HG03439 (cell line): ENCODE data around the gene APOL4.
"Not testable (repeated sequence)": the region's sequence is repeated elsewhere in the genome, so short reads cannot be mapped to it uniquely, and the experiment has no call there.

Experiments used
- ATAC-seq: cut with Tn5 transposase; IDR thresholded peaks from one replicate; pipeline ENCODE4 v1.9.1; 2021; ENCODE audit warnings: mild to moderate bottlenecking, moderate library complexity; ENCODE audit not compliant: unreplicated experiment

The APOL4 gene

GRCh38 chr22:36156515-36157419, 44.8 kb downstream of the APOL4 start:
- ATAC-seq = no peak

GRCh38 chr22:36156119-36156514, 45.5 kb downstream of the APOL4 start:
- no peak for ATAC-seq

- no peak for ATAC-seq
Observed at GRCh38 chr22:36155702-36156101, 45.9 kb downstream of the APOL4 start.

GRCh38 chr22:36154423-36154945, 47.1 kb downstream of the APOL4 start:
- ATAC-seq = no peak

GRCh38 chr22:36153501-36154422, 47.8 kb downstream of the APOL4 start:
- ATAC-seq = no peak

GRCh38 chr22:36152821-36153220, 48.8 kb downstream of the APOL4 start:
- ATAC-seq = not testable (repeated sequence)

GRCh38 chr22:36152088-36152487, 49.5 kb downstream of the APOL4 start:
- no peak for ATAC-seq

- no peak for ATAC-seq
Observed at GRCh38 chr22:36151006-36151595, 50.5 kb downstream of the APOL4 start.

- ATAC-seq = no peak
Observed at GRCh38 chr22:36149441-36149840, 52.2 kb downstream of the APOL4 start.

- ATAC-seq = no peak
Observed at GRCh38 chr22:36148411-36148810, 53.2 kb downstream of the APOL4 start.

GRCh38 chr22:36147196-36147791, 54.3 kb downstream of the APOL4 start:
- ATAC-seq = no peak

GRCh38 chr22:36145881-36146280, 55.7 kb downstream of the APOL4 start:
- ATAC-seq = no peak

GRCh38 chr22:36144886-36145541, 56.6 kb downstream of the APOL4 start:
- no peak for ATAC-seq

GRCh38 chr22:36143956-36144355, 57.7 kb downstream of the APOL4 start:
- no peak for ATAC-seq

- ATAC-seq = no peak
Observed at GRCh38 chr22:36143066-36143815, 58.4 kb downstream of the APOL4 start.

- no peak for ATAC-seq
Observed at GRCh38 chr22:36141481-36141880, 60.1 kb downstream of the APOL4 start.
